ENCODE results near the gene PRR36.

DNA sequence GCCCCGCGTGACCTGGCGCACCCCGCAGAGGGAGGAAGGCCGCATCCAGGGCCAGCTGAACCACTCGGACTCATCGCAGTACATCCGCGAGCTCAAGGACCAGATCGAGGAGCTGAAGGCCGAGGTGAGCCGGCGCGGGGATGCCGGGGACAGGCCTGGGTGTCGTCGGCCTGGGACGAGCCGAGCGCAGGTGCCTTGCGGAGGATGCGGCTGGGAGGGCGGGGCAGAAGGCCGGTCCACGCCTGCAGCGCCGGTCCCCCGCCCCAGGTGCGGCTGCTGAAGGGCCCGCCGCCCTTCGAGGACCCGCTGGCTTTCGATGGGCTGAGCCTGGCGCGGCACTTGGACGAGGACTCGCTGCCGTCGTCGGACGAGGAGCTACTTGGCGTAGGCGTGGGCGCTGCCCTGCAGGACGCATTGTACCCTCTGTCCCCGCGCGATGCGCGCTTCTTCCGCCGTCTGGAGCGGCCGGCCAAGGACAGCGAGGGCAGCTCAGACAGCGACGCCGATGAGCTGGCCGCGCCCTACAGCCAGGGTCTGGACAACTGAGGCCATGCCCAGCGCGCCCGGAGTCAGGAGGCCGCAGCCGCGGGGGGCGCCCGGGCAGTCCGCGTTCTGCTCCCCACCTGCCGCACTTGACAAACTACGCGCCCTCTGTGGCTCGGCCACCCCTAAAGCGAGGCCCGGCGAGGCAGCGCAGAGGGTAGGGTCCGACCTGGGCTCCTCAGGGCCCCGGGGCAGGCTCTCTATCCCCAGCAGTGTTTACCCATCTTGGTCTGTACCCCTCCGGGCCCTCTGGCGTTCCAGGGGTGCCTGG is 10.8 kb downstream of the PRR36 start:
- TF ChIP-seq, protein P1, sequence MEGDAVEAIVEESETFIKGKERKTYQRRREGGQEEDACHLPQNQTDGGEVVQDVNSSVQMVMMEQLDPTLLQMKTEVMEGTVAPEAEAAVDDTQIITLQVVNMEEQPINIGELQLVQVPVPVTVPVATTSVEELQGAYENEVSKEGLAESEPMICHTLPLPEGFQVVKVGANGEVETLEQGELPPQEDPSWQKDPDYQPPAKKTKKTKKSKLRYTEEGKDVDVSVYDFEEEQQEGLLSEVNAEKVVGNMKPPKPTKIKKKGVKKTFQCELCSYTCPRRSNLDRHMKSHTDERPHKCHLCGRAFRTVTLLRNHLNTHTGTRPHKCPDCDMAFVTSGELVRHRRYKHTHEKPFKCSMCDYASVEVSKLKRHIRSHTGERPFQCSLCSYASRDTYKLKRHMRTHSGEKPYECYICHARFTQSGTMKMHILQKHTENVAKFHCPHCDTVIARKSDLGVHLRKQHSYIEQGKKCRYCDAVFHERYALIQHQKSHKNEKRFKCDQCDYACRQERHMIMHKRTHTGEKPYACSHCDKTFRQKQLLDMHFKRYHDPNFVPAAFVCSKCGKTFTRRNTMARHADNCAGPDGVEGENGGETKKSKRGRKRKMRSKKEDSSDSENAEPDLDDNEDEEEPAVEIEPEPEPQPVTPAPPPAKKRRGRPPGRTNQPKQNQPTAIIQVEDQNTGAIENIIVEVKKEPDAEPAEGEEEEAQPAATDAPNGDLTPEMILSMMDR (IDR thresholded peaks at IDR 0.05): no peak
- no peak for TF ChIP-seq POLR2A (IDR thresholded peaks at IDR 0.05)

Measured in thyroid gland (tissue), 4 donors.